Prostate gland (tissue), 2 donors: ENCODE data around the gene SNAP29. TPM values are rescaled to one million over a fixed set of nuclear protein-coding genes. Genes with fewer than 3 reads are reported as not detected.

Source experiments
- DNase-seq: peaks from one replicate; pipeline ENCODE4 v3.0.0-alpha.2; 2019; ENCODE audit warnings: low spot score
- H3K27ac ChIP-seq, 2 donors: fragments of 200-600 bp; sonication (generic); 2 replicates each; pipeline ENCODE4 v1.5.1; 2017 to 2019
- H3K27me3 ChIP-seq: fragments of 200-600 bp; sonication (generic); replicated peaks from 2 replicates; pipeline ENCODE4 v1.5.1; 2019; ENCODE audit not compliant: insufficient read depth
- H3K36me3 ChIP-seq, 2 donors: fragments of 200-600 bp; sonication (generic); 1 replicate in 1 of 2; 2 replicates in 1 of 2; pipeline versions ENCODE4 v1.5.1 to v1.8.1; 2017 to 2019
- H3K4me1 ChIP-seq: fragments of 200-600 bp; sonication (generic); replicated peaks from 2 replicates; pipeline ENCODE4 v1.5.1; 2019
- H3K4me3 ChIP-seq, 2 donors: fragments of 200-600 bp; sonication (generic); 2 replicates each; pipeline ENCODE4 v1.5.1; 2017 to 2019
- H3K9me3 ChIP-seq: fragments of 200-600 bp; sonication (generic); 2 replicates; pipeline ENCODE4 v1.5.1; 2017
- CTCF ChIP-seq, 4 experiments: fragments of 200-600 bp in 2 of 4; fragments of 450-650 bp in 2 of 4; sonication (generic) in 2 of 4; IDR thresholded peaks; 1 replicate in 3 of 4; 2 replicates in 1 of 4; pipeline ENCODE4 v1.5.1; 2016 to 2019; ENCODE audit warnings: antibody characterized with exemption in 4 of 4, mild to moderate bottlenecking in 2 of 4, moderate library complexity in 2 of 4
- POLR2A ChIP-seq: fragments of 450-650 bp; IDR thresholded peaks from one replicate; pipeline ENCODE4 v1.6.1; 2016; ENCODE audit warnings: antibody characterized with exemption, mild to moderate bottlenecking
- POLR2AphosphoS5 ChIP-seq: sonication (generic); formaldehyde crosslinking; IDR thresholded peaks from one replicate; pipeline ENCODE4 v1.6.1; 2017; ENCODE audit warnings: antibody characterized with exemption
- WGBS: methylation state at CpG from one replicate; pipeline ENCODE4 v1.1.5; 2018; 5-methylcytosine and 5-hydroxymethylcytosine counted together
- intact Hi-C: fragments of 100-400 bp; cut with DNase I; formaldehyde crosslinking; loops from one replicate; pipeline ENCODE4 v1.14.2; 2022
- total RNA-seq, 2 donors: library from RNA; depleted of rRNA; stranded (reverse); fragments of >200 nt; gene quantifications; one replicate each; pipeline ENCODE4 v1.1.0, GENCODE V29; 2016

The SNAP29 gene
- total RNA-seq, 2 donors from 2014 or later = 19.1 to 24.1 TPM

- peaks cover 8% of the 10 kb centered on the region for H3K4me1 ChIP-seq
- H3K9me3 ChIP-seq = no peaks in the 10 kb centered on the region
- DNase-seq = no peak
- H3K27ac ChIP-seq = no peak overlapping the region
- intact Hi-C loops = no loop called here
- H3K27me3 ChIP-seq = no peaks in the 10 kb centered on the region
- 73% methylated on average over 6 of the region's 6 CpGs for WGBS
- TF ChIP-seq CTCF (IDR thresholded peaks at IDR 0.05) = no peak
- no peak for TF ChIP-seq POLR2AphosphoS5
- no peak for TF ChIP-seq POLR2A
- no peak overlapping the region for H3K4me3 ChIP-seq
- H3K36me3 ChIP-seq = no peaks in the 10 kb centered on the region
Observed at GRCh38 chr22:20852503-20852902, 6.3 kb upstream of the SNAP29 start.

- no peak for TF ChIP-seq CTCF (IDR thresholded peaks at IDR 0.05)
- TF ChIP-seq POLR2AphosphoS5 = no peak
- TF ChIP-seq POLR2A = no peak
- no peak overlapping the region for H3K4me3 ChIP-seq
- H3K27me3 ChIP-seq = no peaks in the 10 kb centered on the region
- no peaks in the 10 kb centered on the region for H3K36me3 ChIP-seq
- no peaks in the 10 kb centered on the region for H3K9me3 ChIP-seq
- WGBS = 85% methylated on average over 3 of the region's 3 CpGs
- H3K27ac ChIP-seq = no peak overlapping the region
- intact Hi-C loops = no loop called here
- DNase-seq = no peak
- peaks cover 12% of the 10 kb centered on the region for H3K4me1 ChIP-seq
Observed at GRCh38 chr22:20853236-20853660, 5.6 kb upstream of the SNAP29 start.

- peak overlapping the region in 1 of 2 donors; percentile 87 for H3K4me3 ChIP-seq
- no peak for DNase-seq
- H3K9me3 ChIP-seq = no peaks in the 10 kb centered on the region
- no peaks in the 10 kb centered on the region for H3K27me3 ChIP-seq
- no peak for TF ChIP-seq POLR2A
- no peak for TF ChIP-seq CTCF (IDR thresholded peaks at IDR 0.05)
- no peak for TF ChIP-seq POLR2AphosphoS5
- 26% methylated on average over 7 of the region's 7 CpGs for WGBS
- H3K27ac ChIP-seq = peak overlapping the region in 1 of 2 donors; percentile 90
- no peaks in the 10 kb centered on the region for H3K36me3 ChIP-seq
- intact Hi-C loops = loop anchor here (5.0 kb wide), 1 partner anchor 60 kb away; the partner anchor contains the start of gene CRKL
- peaks cover 15% of the 10 kb centered on the region for H3K4me1 ChIP-seq
Observed at GRCh38 chr22:20857247-20857643, 1.6 kb upstream of the SNAP29 start.

- TF ChIP-seq POLR2AphosphoS5 (no peak), POLR2A (no peak), CTCF (IDR thresholded peaks at IDR 0.05) (no peak)
- Histone ChIP-seq H3K27ac (peak overlapping the region; percentile 88 to 90), H3K4me3 (peak overlapping the region; percentile 87 to 95), H3K4me1 (peaks cover 15% of the 10 kb centered on the region), H3K27me3 (no peaks in the 10 kb centered on the region), H3K9me3 (no peaks in the 10 kb centered on the region), H3K36me3 (no peaks in the 10 kb centered on the region)
- under 1% methylated on average over 36 of the region's 38 CpGs for WGBS
- intact Hi-C loops = loop anchor here (5.0 kb wide), 1 partner anchor 59 kb away; the partner anchor contains the start of gene CRKL
- DNase-seq = peak; percentile 71
Observed at GRCh38 chr22:20857838-20858614, 781 bp upstream of the SNAP29 start.

GRCh38 chr22:20859615-20860014, 808 bp downstream of the SNAP29 start:
- no peaks in the 10 kb centered on the region for H3K9me3 ChIP-seq
- intact Hi-C loops = loop anchor here (5.0 kb wide), 1 partner anchor 58 kb away; the partner anchor contains the start of gene CRKL
- peaks cover 15% of the 10 kb centered on the region for H3K4me1 ChIP-seq
- peak overlapping the region; percentile 87 to 95 for H3K4me3 ChIP-seq
- no peak for TF ChIP-seq POLR2A
- TF ChIP-seq POLR2AphosphoS5 = no peak
- TF ChIP-seq CTCF (IDR thresholded peaks at IDR 0.05) = no peak
- DNase-seq = no peak
- H3K36me3 ChIP-seq = no peaks in the 10 kb centered on the region
- H3K27me3 ChIP-seq = no peaks in the 10 kb centered on the region
- peak overlapping the region; percentile 59 to 81 for H3K27ac ChIP-seq
- WGBS = 26% methylated on average over 8 of the region's 8 CpGs
